ENCODE measurements around the gene NAPA. TPM values are rescaled to one million over a fixed set of nuclear protein-coding genes. Genes with fewer than 3 reads are reported as not detected.

Gene NAPA
- total and polyA plus RNA-seq, 2 of the 13 experiments (the other 11 are each of a cell fraction or from before 2014, with no cell fraction given) = 32.6 to 65.9 TPM

GRCh38 chr19:47542030-47542475 lies 27.2 kb upstream of the NAPA start:
- in situ Hi-C loops (cut with HindIII; ENCODE audit: extremely low pct_ligation_motif_present, low pct_unique_long_range_greater_than_20kb) (loop anchor here (5.0 kb wide), 1 partner anchor 155 kb away; no protein-coding TSS in a partner anchor), intact Hi-C loops (cut with micrococcal nuclease; ENCODE audit: unreplicated experiment) (no loop called here)
- TF ChIP-seq SMYD3 (CRISPR knock-in tag; IDR thresholded peaks at IDR 0.05) (no peak), BORCS8-MEF2B (CRISPR knock-in tag; IDR thresholded peaks at IDR 0.05) (no peak), ZFP37 (CRISPR knock-in tag; IDR thresholded peaks at IDR 0.05; ENCODE audit: borderline replicate concordance) (no peak), GATA4 (IDR thresholded peaks at IDR 0.05; ENCODE audit: borderline replicate concordance, low read depth) (no peak), PLSCR1 (CRISPR knock-in tag; IDR thresholded peaks at IDR 0.05; ENCODE audit: borderline replicate concordance) (no peak), SSRP1 (CRISPR knock-in tag; IDR thresholded peaks at IDR 0.05) (no peak), ETV5 (CRISPR knock-in tag; IDR thresholded peaks at IDR 0.05; ENCODE audit: borderline replicate concordance) (no peak), SMARCE1 (IDR thresholded peaks at IDR 0.05; ENCODE audit: borderline replicate concordance) (no peak), RAD21 (CRISPR knock-in tag; IDR thresholded peaks at IDR 0.05) (no peak)
- peaks cover 6 to 30% of the 10 kb centered on the region in 2 experiments; a peak in 4 of 5 replicates for H3K27me3 ChIP-seq (ENCODE audit: control insufficient read depth in 1 of 2, insufficient read depth in 2 of 2, low read length in 2 of 2)
- no peak overlapping the region for H2AFZ ChIP-seq (ENCODE audit: low read length)
- H3K79me2 ChIP-seq (ENCODE audit: insufficient read depth, low read length) = no peaks in the 10 kb centered on the region
- ChIA-PET CTCF (ENCODE audit: low intra/inter-chr PET ratio, low total read pairs) (no interaction called here), POLR2A (no interaction called here)
- H4K20me1 ChIP-seq (ENCODE audit: insufficient read depth, low read length) = no peaks in the 10 kb centered on the region
- no peaks in the 10 kb centered on the region for H3K9me3 ChIP-seq (ENCODE audit: low read length)
- no peak overlapping the region for H3K4me3 ChIP-seq (replicated peaks in 1 of 3; ENCODE audit: insufficient read depth in 1 of 3, low read depth in 2 of 3, low read length in 3 of 3)
- H3K27ac ChIP-seq (ENCODE audit: extremely low read length, insufficient read depth, low read length) = no peak overlapping the region
- FAIRE-seq = no peak
- H3K9ac ChIP-seq (ENCODE audit: insufficient read depth, low read depth, low read length) = no peak overlapping the region
- no peaks in the 10 kb centered on the region for H3K4me1 ChIP-seq (ENCODE audit: insufficient read depth, low read length)
- ATAC-seq = no peak
- no peaks in the 10 kb centered on the region for H3K36me3 ChIP-seq (replicated peaks in 1 of 2; ENCODE audit: control insufficient read depth in 1 of 2, insufficient read depth in 2 of 2, low read length in 2 of 2)
- 7% methylated on average over 9 of the region's 9 CpGs for WGBS (ENCODE audit: low lambda C conversion rate)
- no peak for DNase-seq (ENCODE audit: low spot score)
- no TSS peak for BruUV-seq (replicated peaks)
- no peak overlapping the region for H3K4me2 ChIP-seq (ENCODE audit: low read depth, low read length)

- no peak overlapping the region for H2AFZ ChIP-seq (ENCODE audit: low read length)
- H3K9ac ChIP-seq (ENCODE audit: insufficient read depth, low read depth, low read length) = no peak overlapping the region
- no peaks in the 10 kb centered on the region for H3K36me3 ChIP-seq (replicated peaks in 1 of 2; ENCODE audit: control insufficient read depth in 1 of 2, insufficient read depth in 2 of 2, low read length in 2 of 2)
- H3K27ac ChIP-seq (ENCODE audit: extremely low read length, insufficient read depth, low read length) = no peak overlapping the region
- no peak overlapping the region for H3K4me3 ChIP-seq (replicated peaks in 1 of 3; ENCODE audit: insufficient read depth in 1 of 3, low read depth in 2 of 3, low read length in 3 of 3)
- no TSS peak for BruUV-seq (replicated peaks)
- no peaks in the 10 kb centered on the region for H3K4me1 ChIP-seq (ENCODE audit: insufficient read depth, low read length)
- in situ Hi-C loops (cut with HindIII; ENCODE audit: extremely low pct_ligation_motif_present, low pct_unique_long_range_greater_than_20kb) = loop anchor here (5.0 kb wide), 1 partner anchor 156 kb away; no protein-coding TSS in a partner anchor
- no peak for ATAC-seq
- 51% methylated on average over 6 of the region's 6 CpGs for WGBS (ENCODE audit: low lambda C conversion rate)
- H4K20me1 ChIP-seq (ENCODE audit: insufficient read depth, low read length) = no peaks in the 10 kb centered on the region
- no peaks in the 10 kb centered on the region for H3K9me3 ChIP-seq (ENCODE audit: low read length)
- H3K27me3 ChIP-seq (ENCODE audit: control insufficient read depth in 1 of 2, insufficient read depth in 2 of 2, low read length in 2 of 2) = peaks cover 6 to 30% of the 10 kb centered on the region in 2 experiments; a peak in 4 of 5 replicates
- ChIA-PET POLR2A (no interaction called here), CTCF (ENCODE audit: low intra/inter-chr PET ratio, low total read pairs) (interaction anchor here (1.2 kb wide), 1 partner anchor 156 kb away, joined by 8 read pairs; no protein-coding TSS in a partner anchor)
- H3K79me2 ChIP-seq (ENCODE audit: insufficient read depth, low read length) = no peaks in the 10 kb centered on the region
- FAIRE-seq = no peak
- no peak overlapping the region for H3K4me2 ChIP-seq (ENCODE audit: low read depth, low read length)
- intact Hi-C loops (cut with micrococcal nuclease; ENCODE audit: unreplicated experiment) = loop anchor here (2.0 kb wide), 1 partner anchor 157 kb away; no protein-coding TSS in a partner anchor
- DNase-seq (ENCODE audit: low spot score) = no peak
- no peak for TF ChIP-seq ZUFSP (CRISPR knock-in tag; IDR thresholded peaks at IDR 0.05; ENCODE audit: borderline replicate concordance)
- TF ChIP-seq JUND (CRISPR knock-in tag; IDR thresholded peaks at IDR 0.05) = no peak
- no peak for TF ChIP-seq E2F5 (CRISPR knock-in tag; conservative IDR thresholded peaks at IDR 0.05)
- no peak for TF ChIP-seq ZNF724P (CRISPR knock-in tag; IDR thresholded peaks at IDR 0.05; ENCODE audit: borderline replicate concordance)
- TF ChIP-seq HNRNPL (IDR thresholded peaks at IDR 0.05; ENCODE audit: low read depth, low read length) = no peak
- no peak for TF ChIP-seq ZNF317 (CRISPR knock-in tag; IDR thresholded peaks at IDR 0.05)
- no peak for TF ChIP-seq POLR2G (IDR thresholded peaks at IDR 0.05; ENCODE audit: low read depth, low read length)
- no peak for TF ChIP-seq ZNF768 (CRISPR knock-in tag; IDR thresholded peaks at IDR 0.05)
Measured at GRCh38 chr19:47541518-47541917, 26.7 kb upstream of the NAPA start.
